Naive thymus-derived CD4-positive, alpha-beta T cell (primary cell): ENCODE data around the gene SLC13A3. TPM values are rescaled to one million over a fixed set of nuclear protein-coding genes. Genes with fewer than 3 reads are reported as not detected.

Source experiments
- ATAC-seq: fragments of 150-1000 bp; cut with Tn5 transposase; 2 replicates; pipeline ENCODE4 v1.10.0; 2021; ENCODE audit warnings: mild to moderate bottlenecking, moderate library complexity
- CTCF ChIA-PET: fragments of 350-600 bp; sonication (Branson Sonifier 250); formaldehyde crosslinking; loops from one replicate; lab custom pipeline; 2021; ENCODE audit warnings: antibody characterized with exemption; lab: Charles Lee
- POLR2A ChIA-PET: fragments of 350-600 bp; sonication (Branson Sonifier 250); formaldehyde crosslinking; loops from one replicate; lab custom pipeline; 2021; ENCODE audit warnings: antibody characterized with exemption, inconsistent platforms; lab: Charles Lee
- DNase-seq, 9 donors: peaks; one replicate each; pipeline versions ENCODE4 v3.0.0 to v3.0.0-alpha.2; 2020 to 2022; ENCODE audit warnings: mixed read lengths in 1 of 9
- H3K27ac ChIP-seq: one replicate; pipeline ENCODE4 v1.7.0; 2013; ENCODE audit warnings: mild to moderate bottlenecking, low read depth, low read length, moderate library complexity
- H3K27me3 ChIP-seq, 2 donors: one replicate each; pipeline ENCODE4 v1.7.0; 2013; ENCODE audit warnings: low read length in 2 of 2, mild to moderate bottlenecking in 2 of 2, moderate library complexity in 2 of 2; ENCODE audit not compliant: control insufficient read depth in 2 of 2, insufficient read depth in 2 of 2
- H3K36me3 ChIP-seq, 3 experiments: 1 replicate in 2 of 3; 2 replicates in 1 of 3; pipeline ENCODE4 v1.7.0; 2013; ENCODE audit warnings: low read length in 3 of 3, mild to moderate bottlenecking in 3 of 3, moderate library complexity in 1 of 3; ENCODE audit not compliant: insufficient read depth in 3 of 3, control insufficient read depth in 2 of 3
- H3K4me1 ChIP-seq, 2 donors: one replicate each; pipeline ENCODE4 v1.7.0; 2013; ENCODE audit warnings: low read length in 2 of 2, mild to moderate bottlenecking in 2 of 2, moderate library complexity in 1 of 2; ENCODE audit not compliant: control insufficient read depth in 2 of 2, insufficient read depth in 2 of 2
- H3K4me3 ChIP-seq: 2 replicates; pipeline ENCODE4 v1.7.0; 2013; ENCODE audit warnings: mild to moderate bottlenecking, low read length
- H3K9me3 ChIP-seq, 3 experiments: 1 replicate in 2 of 3; 2 replicates in 1 of 3; pipeline ENCODE4 v1.7.0; 2013; ENCODE audit warnings: low read length in 3 of 3; ENCODE audit not compliant: control insufficient read depth in 2 of 3
- H3K27ac Mint-ChIP-seq, 9 donors: one replicate each; pipeline ENCODE4 v1.8.0; 2020 to 2022; ENCODE audit warnings: mixed read lengths in 9 of 9, mild to moderate bottlenecking in 8 of 9, moderate library complexity in 5 of 9, inconsistent platforms in 2 of 9
- H3K27me3 Mint-ChIP-seq, 5 donors: one replicate each; pipeline ENCODE4 v1.8.0; 2021 to 2022; ENCODE audit warnings: mixed read lengths in 5 of 5, mild to moderate bottlenecking in 1 of 5
- H3K36me3 Mint-ChIP-seq, 5 donors: one replicate each; pipeline ENCODE4 v1.8.0; 2020 to 2022; ENCODE audit warnings: mixed read lengths in 5 of 5, mild to moderate bottlenecking in 3 of 5, inconsistent platforms in 1 of 5
- H3K4me1 Mint-ChIP-seq, 7 donors: one replicate each; pipeline ENCODE4 v1.8.0; 2020 to 2022; ENCODE audit warnings: mixed read lengths in 7 of 7, mild to moderate bottlenecking in 3 of 7, inconsistent platforms in 1 of 7
- H3K4me3 Mint-ChIP-seq, 10 donors: one replicate each; pipeline ENCODE4 v1.8.0; 2020 to 2022; ENCODE audit warnings: mild to moderate bottlenecking in 10 of 10, mixed read lengths in 10 of 10, moderate library complexity in 6 of 10, inconsistent platforms in 2 of 10
- H3K9me3 Mint-ChIP-seq, 11 donors: one replicate each; pipeline ENCODE4 v1.8.0; 2020 to 2022; ENCODE audit warnings: mixed read lengths in 11 of 11, mild to moderate bottlenecking in 4 of 11, inconsistent platforms in 1 of 11, moderate library complexity in 1 of 11
- intact Hi-C, 2 donors: fragments of 100-400 bp; cut with micrococcal nuclease; formaldehyde crosslinking; loops; one replicate each; pipeline ENCODE4 v1.15.1; 2023
- polyA plus RNA-seq, 2 donors: library from polyadenylated mRNA; unstranded; fragments of 300-500 nt; fragmentation: Illumina TruSeq; gene quantifications; one replicate each; pipeline ENCODE4 v1.2.3, GENCODE V29; 2021
- total RNA-seq, 6 experiments: library from RNA in 5 of 6; stranded (reverse) in 5 of 6; gene quantifications; 1 replicate in 5 of 6; 2 replicates in 1 of 6; pipeline ENCODE4 v1.2.3 and lab custom pipeline; 2021 to 2026

The SLC13A3 gene
- total and polyA plus RNA-seq, 7 experiments from 2014 or later: 0.16 to 0.41 (median 0.30) TPM; not detected in 3

- Mint-ChIP-seq H3K27ac (no peak overlapping the region), H3K36me3 (peaks cover 0 to 11% (median 5%) of the 10 kb centered on the region in 5 donors), H3K9me3 (peaks cover 0 to 12% (median 1%) of the 10 kb centered on the region in 11 donors), H3K27me3 (peaks cover 10 to 26% (median 12%) of the 10 kb centered on the region in 5 donors), H3K4me1 (no peaks in the 10 kb centered on the region), H3K4me3 (no peak overlapping the region)
- ChIA-PET POLR2A (no interaction called here), CTCF (no interaction called here)
- no peak overlapping the region for H3K4me3 ChIP-seq
- H3K36me3 ChIP-seq: no peaks in the 10 kb centered on the region
- intact Hi-C loops: no loop called here
- no peaks in the 10 kb centered on the region for H3K4me1 ChIP-seq
- H3K9me3 ChIP-seq: no peaks in the 10 kb centered on the region
- no peak for DNase-seq
- H3K27ac ChIP-seq: no peak overlapping the region
- H3K27me3 ChIP-seq: no peaks in the 10 kb centered on the region
- ATAC-seq: no peak
Measured at GRCh38 chr20:46657618-46658017, 6.4 kb upstream of the SLC13A3 start.

DNA sequence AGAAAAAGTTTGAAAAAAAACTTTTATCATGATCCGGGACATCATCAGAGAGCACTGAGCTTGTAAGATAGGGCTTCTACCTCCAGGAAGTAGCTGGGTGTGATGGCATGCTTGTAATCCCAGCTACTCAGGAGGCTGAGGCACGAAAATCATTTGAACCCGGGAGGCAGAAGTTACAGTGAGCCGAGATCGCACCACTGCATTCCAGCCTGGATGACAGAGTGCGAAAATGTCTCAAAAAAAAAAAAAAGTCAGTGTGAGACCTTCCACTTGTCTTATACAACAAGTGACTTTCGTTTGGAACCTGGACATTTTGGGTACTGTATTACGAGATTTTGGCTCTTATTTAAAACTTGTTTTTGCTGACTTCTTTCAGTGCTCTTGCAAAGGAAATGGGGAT is 5.9 kb upstream of the SLC13A3 start:
- H3K4me3 ChIP-seq: no peak overlapping the region
- DNase-seq: no peak
- no peaks in the 10 kb centered on the region for H3K27me3 ChIP-seq
- intact Hi-C loops: no loop called here
- no peaks in the 10 kb centered on the region for H3K4me1 Mint-ChIP-seq
- H3K4me1 ChIP-seq: no peaks in the 10 kb centered on the region
- H3K4me3 Mint-ChIP-seq: no peak overlapping the region
- H3K27ac ChIP-seq: no peak overlapping the region
- no peaks in the 10 kb centered on the region for H3K36me3 ChIP-seq
- no peaks in the 10 kb centered on the region for H3K9me3 ChIP-seq
- H3K9me3 Mint-ChIP-seq: peaks cover 0 to 12% (median 1%) of the 10 kb centered on the region in 11 donors
- H3K27ac Mint-ChIP-seq: no peak overlapping the region
- ChIA-PET CTCF (no interaction called here), POLR2A (no interaction called here)
- H3K36me3 Mint-ChIP-seq: peaks cover 0 to 8% (median 5%) of the 10 kb centered on the region in 5 donors
- no peak for ATAC-seq
- H3K27me3 Mint-ChIP-seq: peaks cover 11 to 30% (median 16%) of the 10 kb centered on the region in 5 donors

- DNase-seq (no peak), ATAC-seq (no peak)
- H3K9me3 Mint-ChIP-seq: peaks cover 0 to 10% (median 1%) of the 10 kb centered on the region in 11 donors
- intact Hi-C loops: no loop called here
- peaks cover 0 to 2% of the 10 kb centered on the region in 2 donors for H3K27me3 ChIP-seq
- H3K36me3 ChIP-seq: no peaks in the 10 kb centered on the region
- ChIA-PET CTCF (no interaction called here), POLR2A (no interaction called here)
- H3K4me3 Mint-ChIP-seq: no peak overlapping the region
- H3K4me1 Mint-ChIP-seq: peaks cover 0 to 5% (median 0%) of the 10 kb centered on the region in 7 donors
- H3K27ac Mint-ChIP-seq: no peak overlapping the region
- no peaks in the 10 kb centered on the region for H3K9me3 ChIP-seq
- no peak overlapping the region for H3K4me3 ChIP-seq
- no peaks in the 10 kb centered on the region for H3K4me1 ChIP-seq
- peaks cover 30 to 55% (median 39%) of the 10 kb centered on the region in 5 donors for H3K27me3 Mint-ChIP-seq
- no peak overlapping the region for H3K27ac ChIP-seq
- peaks cover 0 to 4% (median 0%) of the 10 kb centered on the region in 5 donors for H3K36me3 Mint-ChIP-seq
Measured at GRCh38 chr20:46652699-46653098, 1.4 kb upstream of the SLC13A3 start.

DNA sequence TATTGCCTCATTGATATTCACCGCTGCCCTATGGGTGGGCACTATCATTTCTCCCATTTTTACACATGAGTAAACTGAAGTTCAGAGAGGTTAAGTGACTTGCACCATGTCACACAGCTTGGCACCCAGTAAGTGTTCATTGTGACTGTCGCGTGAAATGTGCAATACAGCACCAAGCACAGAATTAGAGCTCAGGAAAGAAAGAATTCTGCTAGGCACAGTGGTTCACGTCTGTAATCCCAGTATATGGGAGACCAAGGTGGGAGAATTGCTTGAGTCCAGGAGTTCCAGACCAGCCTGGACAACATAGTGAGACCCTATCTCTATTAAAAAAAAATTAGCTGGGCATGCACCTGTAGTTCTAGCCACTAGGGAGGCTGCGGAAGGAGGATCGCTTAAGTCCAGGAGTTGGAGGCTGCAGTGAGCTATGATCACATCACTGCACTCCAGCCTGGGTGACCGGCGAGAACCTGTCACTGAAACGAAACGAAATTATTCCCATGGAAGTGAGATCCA is 626 bp downstream of the SLC13A3 start:
- H3K4me1 Mint-ChIP-seq: peaks cover 0 to 5% (median 0%) of the 10 kb centered on the region in 7 donors
- H3K27me3 Mint-ChIP-seq: peaks cover 30 to 70% (median 39%) of the 10 kb centered on the region in 5 donors
- Histone ChIP-seq H3K27ac (no peak overlapping the region), H3K27me3 (peaks cover 0 to 2% of the 10 kb centered on the region in 2 donors), H3K4me1 (no peaks in the 10 kb centered on the region), H3K9me3 (no peaks in the 10 kb centered on the region), H3K36me3 (no peaks in the 10 kb centered on the region), H3K4me3 (no peak overlapping the region)
- DNase-seq (no peak), ATAC-seq (no peak)
- ChIA-PET CTCF (no interaction called here), POLR2A (interaction anchor here (0.7 kb wide), 1 partner anchor 204 kb away, joined by 3 read pairs; no protein-coding TSS in a partner anchor)
- intact Hi-C loops: no loop called here
- H3K36me3 Mint-ChIP-seq: peaks cover 0 to 4% (median 0%) of the 10 kb centered on the region in 5 donors
- H3K9me3 Mint-ChIP-seq: peaks cover 0 to 10% (median 0%) of the 10 kb centered on the region in 11 donors
- no peak overlapping the region for H3K4me3 Mint-ChIP-seq
- H3K27ac Mint-ChIP-seq: no peak overlapping the region

DNA sequence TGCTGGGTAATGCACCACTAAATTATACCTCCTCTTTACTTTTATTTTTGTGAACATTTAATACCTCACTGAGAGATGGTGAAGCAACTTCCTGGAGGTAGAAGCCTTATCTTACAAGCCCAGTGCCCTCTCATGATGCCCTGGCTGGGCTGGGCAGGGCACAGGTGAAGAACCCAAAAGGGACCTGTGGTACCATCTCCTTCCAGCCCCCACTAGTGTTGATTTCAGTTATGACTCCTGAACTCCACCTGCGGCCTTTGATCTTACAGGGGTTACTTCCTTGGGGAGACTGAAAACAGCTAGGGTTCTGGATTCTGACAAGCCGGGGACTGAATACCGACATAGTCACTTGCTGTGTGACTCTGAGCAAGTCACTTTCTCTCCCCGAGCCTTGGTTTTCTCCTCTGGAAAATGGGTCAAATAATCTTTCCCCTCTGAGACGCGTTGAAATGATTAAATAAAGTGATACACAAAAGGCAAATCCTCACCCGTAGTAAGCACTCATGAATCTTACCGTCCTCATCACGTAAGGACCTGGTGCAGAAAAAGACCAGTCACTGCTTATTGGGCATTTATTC is 1.2 kb downstream of the SLC13A3 start:
- Histone ChIP-seq H3K36me3 (no peaks in the 10 kb centered on the region), H3K9me3 (no peaks in the 10 kb centered on the region), H3K4me3 (no peak overlapping the region), H3K27ac (no peak overlapping the region), H3K27me3 (peaks cover 0 to 2% of the 10 kb centered on the region in 2 donors), H3K4me1 (no peaks in the 10 kb centered on the region)
- Mint-ChIP-seq H3K36me3 (peaks cover 0 to 4% (median 0%) of the 10 kb centered on the region in 5 donors), H3K4me3 (no peak overlapping the region), H3K4me1 (peaks cover 0 to 5% (median 0%) of the 10 kb centered on the region in 7 donors), H3K27ac (no peak overlapping the region), H3K9me3 (peaks cover 0 to 10% (median 0%) of the 10 kb centered on the region in 11 donors), H3K27me3 (peaks cover 30 to 74% (median 39%) of the 10 kb centered on the region in 5 donors)
- DNase-seq (no peak), ATAC-seq (no peak)
- intact Hi-C loops: no loop called here
- CTCF ChIA-PET: no interaction called here
- POLR2A ChIA-PET: no interaction called here

GRCh38 chr20:46649650-46649949 is 1.7 kb downstream of the SLC13A3 start:
- no peak for DNase-seq
- H3K36me3 ChIP-seq: no peaks in the 10 kb centered on the region
- no peaks in the 10 kb centered on the region for H3K4me1 ChIP-seq
- Mint-ChIP-seq H3K27me3 (peaks cover 30 to 77% (median 39%) of the 10 kb centered on the region in 5 donors), H3K4me1 (peaks cover 0 to 5% (median 0%) of the 10 kb centered on the region in 7 donors), H3K4me3 (no peak overlapping the region), H3K27ac (no peak overlapping the region), H3K36me3 (peaks cover 0 to 4% (median 0%) of the 10 kb centered on the region in 5 donors), H3K9me3 (peaks cover 0 to 10% (median 0%) of the 10 kb centered on the region in 11 donors)
- CTCF ChIA-PET: no interaction called here
- no peak for ATAC-seq
- H3K27ac ChIP-seq: no peak overlapping the region
- POLR2A ChIA-PET: no interaction called here
- no peaks in the 10 kb centered on the region for H3K9me3 ChIP-seq
- H3K4me3 ChIP-seq: no peak overlapping the region
- intact Hi-C loops: no loop called here
- peaks cover 0 to 2% of the 10 kb centered on the region in 2 donors for H3K27me3 ChIP-seq
